Brain microvascular endothelial cell (primary cell): ENCODE data around the gene PPP2R3A.
"Not testable (repeated sequence)": the region's sequence is repeated elsewhere in the genome, so short reads cannot be mapped to it uniquely, and the experiment has no call there.

Experiments used
- DNase-seq: peaks from one replicate; pipeline ENCODE4 v3.0.0-alpha.2; 2020
- H3K27ac ChIP-seq: fragments of 250-450 bp; sonication (Bioruptor Pico); 2 replicates; pipeline ENCODE4 v1.5.1; 2020; ENCODE audit warnings: mild to moderate bottlenecking, moderate library complexity
- H3K27me3 ChIP-seq: fragments of 250-450 bp; sonication (Bioruptor Pico); replicated peaks from 2 replicates; pipeline ENCODE4 v1.5.1; 2020; ENCODE audit warnings: mild to moderate bottlenecking
- H3K36me3 ChIP-seq: fragments of 250-450 bp; sonication (Bioruptor Pico); replicated peaks from 2 replicates; pipeline ENCODE4 v1.5.1; 2020; ENCODE audit warnings: mild to moderate bottlenecking
- H3K4me3 ChIP-seq: 2 replicates; pipeline ENCODE4 v1.5.1; 2011; ENCODE audit warnings: low read depth, mild to moderate bottlenecking, control low read depth, low read length, moderate library complexity
- CTCF ChIP-seq: IDR thresholded peaks from 2 replicates; pipeline ENCODE4 v1.5.1; 2011; ENCODE audit warnings: low read depth, mild to moderate bottlenecking, moderate library complexity, low read length, control low read depth, inconsistent platforms; ENCODE audit errors: missing control alignments
- in situ Hi-C: cut with HindIII; loops from 2 replicates; pipeline ENCODE4 v1.10.0; 2017; ENCODE audit warnings: low sequenced_read_pairs, low pct_ligation_motif_present

Gene PPP2R3A

GRCh38 chr3:136141291-136141785, 175.8 kb downstream of the PPP2R3A start:
- DNase-seq, result no peak
- in situ Hi-C loops, result no loop called here
- no peaks in the 10 kb centered on the region for H3K36me3 ChIP-seq
- H3K4me3 ChIP-seq, result no peak overlapping the region
- no peak for TF ChIP-seq CTCF
- H3K27me3 ChIP-seq, result no peaks in the 10 kb centered on the region
- H3K27ac ChIP-seq, result no peak overlapping the region

- Histone ChIP-seq H3K27ac (peak overlapping the region; percentile 75), H3K36me3 (no peaks in the 10 kb centered on the region), H3K4me3 (no peak overlapping the region), H3K27me3 (no peaks in the 10 kb centered on the region)
- DNase-seq, result no peak
- in situ Hi-C loops, result no loop called here
- TF ChIP-seq CTCF, result no peak
Observed at GRCh38 chr3:136141891-136142290, 176.4 kb downstream of the PPP2R3A start.

- in situ Hi-C loops, result no loop called here
- DNase-seq, result peak; percentile 55
- Histone ChIP-seq H3K27ac (peak overlapping the region; percentile 75), H3K36me3 (no peaks in the 10 kb centered on the region), H3K4me3 (no peak overlapping the region), H3K27me3 (no peaks in the 10 kb centered on the region)
- no peak for TF ChIP-seq CTCF
Observed at GRCh38 chr3:136142592-136142991, 177.1 kb downstream of the PPP2R3A start.

GRCh38 chr3:136144397-136144796, 178.9 kb downstream of the PPP2R3A start:
- in situ Hi-C loops, H3K27me3 ChIP-seq, H3K36me3 ChIP-seq, H3K27ac ChIP-seq, H3K4me3 ChIP-seq, DNase-seq: not testable (repeated sequence)

- no peaks in the 10 kb centered on the region for H3K27me3 ChIP-seq
- no peak for DNase-seq
- in situ Hi-C loops, result no loop called here
- TF ChIP-seq CTCF, result no peak
- no peak overlapping the region for H3K4me3 ChIP-seq
- peaks cover 12% of the 10 kb centered on the region for H3K36me3 ChIP-seq
- H3K27ac ChIP-seq, result no peak overlapping the region
Observed at GRCh38 chr3:136146981-136147729, 181.6 kb downstream of the PPP2R3A start.

- H3K27me3 ChIP-seq, result no peaks in the 10 kb centered on the region
- no peak overlapping the region for H3K4me3 ChIP-seq
- DNase-seq, result peak; percentile 16
- in situ Hi-C loops, result no loop called here
- peaks cover 15% of the 10 kb centered on the region for H3K36me3 ChIP-seq
- TF ChIP-seq CTCF, result no peak
- no peak overlapping the region for H3K27ac ChIP-seq
Observed at GRCh38 chr3:136149667-136150066, 184.1 kb downstream of the PPP2R3A start.
